ENCODE data around the gene AMPD2. TPM values are rescaled to one million over a fixed set of nuclear protein-coding genes. Genes with fewer than 3 reads are reported as not detected.
A peak's percentile ranks its signal among the peaks of the same experiment; 100 is the strongest.

The AMPD2 gene
- total RNA-seq, 2 donors from 2014 or later, result 55.7 to 69.3 TPM

GRCh38 chr1:109626682-109627408 lies 7.2 kb downstream of the AMPD2 start:
- Mint-ChIP-seq H3K4me3 (no peak overlapping the region), H3K27me3 (ENCODE audit: insufficient read depth) (no peaks in the 10 kb centered on the region), H3K9me3 (no peaks in the 10 kb centered on the region), H3K4me1 (no peaks in the 10 kb centered on the region), H3K27ac (no peak overlapping the region), H3K36me3 (ENCODE audit: low read depth) (peaks cover 33% of the 10 kb centered on the region)
- Histone ChIP-seq H3K4me3 (ENCODE audit: low read length) (no peak overlapping the region), H3K4me1 (ENCODE audit: control insufficient read depth, insufficient read depth, low read length) (peaks cover 1% of the 10 kb centered on the region), H3K27me3 (ENCODE audit: control insufficient read depth, insufficient read depth, low read length, poor library complexity, severe bottlenecking) (no peaks in the 10 kb centered on the region), H3K9me3 (ENCODE audit: control insufficient read depth, low read length) (no peaks in the 10 kb centered on the region), H3K9ac (ENCODE audit: extremely low read depth, low read length, poor library complexity, severe bottlenecking) (no peak overlapping the region), H3K36me3 (ENCODE audit: control insufficient read depth, insufficient read depth, low read length) (peaks cover 25% of the 10 kb centered on the region), H3K27ac (ENCODE audit: low read depth, low read length) (no peak overlapping the region)
- 94 to 98% methylated on average over 16 to 21 of the region's 21 CpGs for WGBS, 2 experiments (ENCODE audit: insufficient coverage in 1 of 2, insufficient read length in 1 of 2)
- TF ChIP-seq CTCF (conservative IDR thresholded peaks at IDR 0.05), result no peak
- peak; percentile 37 for DNase-seq

GRCh38 chr1:109627692-109628399 lies 8.2 kb downstream of the AMPD2 start:
- no peaks in the 10 kb centered on the region for H3K9me3 ChIP-seq (ENCODE audit: control insufficient read depth, low read length)
- Mint-ChIP-seq H3K27ac (peak overlapping the region; percentile 66), H3K4me1 (no peaks in the 10 kb centered on the region), H3K4me3 (no peak overlapping the region), H3K9me3 (no peaks in the 10 kb centered on the region), H3K36me3 (ENCODE audit: low read depth) (peaks cover 35% of the 10 kb centered on the region), H3K27me3 (ENCODE audit: insufficient read depth) (no peaks in the 10 kb centered on the region)
- H3K36me3 ChIP-seq (ENCODE audit: control insufficient read depth, insufficient read depth, low read length), result peaks cover 25% of the 10 kb centered on the region
- no peak overlapping the region for H3K27ac ChIP-seq (ENCODE audit: low read depth, low read length)
- no peaks in the 10 kb centered on the region for H3K4me1 ChIP-seq (ENCODE audit: control insufficient read depth, insufficient read depth, low read length)
- TF ChIP-seq CTCF (conservative IDR thresholded peaks at IDR 0.05), result no peak
- WGBS, 2 experiments (ENCODE audit: insufficient coverage in 1 of 2, insufficient read length in 1 of 2), result 93 to 96% methylated on average over 23 of the region's 23 CpGs
- H3K27me3 ChIP-seq (ENCODE audit: control insufficient read depth, insufficient read depth, low read length, poor library complexity, severe bottlenecking), result no peaks in the 10 kb centered on the region
- no peak overlapping the region for H3K9ac ChIP-seq (ENCODE audit: extremely low read depth, low read length, poor library complexity, severe bottlenecking)
- H3K4me3 ChIP-seq (ENCODE audit: low read length), result no peak overlapping the region
- peak; percentile 33 for DNase-seq

GRCh38 chr1:109628540-109629321 lies 9.1 kb downstream of the AMPD2 start:
- peak; percentile 39 for DNase-seq
- Histone ChIP-seq H3K4me1 (ENCODE audit: control insufficient read depth, insufficient read depth, low read length) (no peaks in the 10 kb centered on the region), H3K27ac (ENCODE audit: low read depth, low read length) (no peak overlapping the region), H3K27me3 (ENCODE audit: control insufficient read depth, insufficient read depth, low read length, poor library complexity, severe bottlenecking) (no peaks in the 10 kb centered on the region), H3K36me3 (ENCODE audit: control insufficient read depth, insufficient read depth, low read length) (peaks cover 25% of the 10 kb centered on the region), H3K9me3 (ENCODE audit: control insufficient read depth, low read length) (no peaks in the 10 kb centered on the region), H3K9ac (ENCODE audit: extremely low read depth, low read length, poor library complexity, severe bottlenecking) (no peak overlapping the region), H3K4me3 (ENCODE audit: low read length) (no peak overlapping the region)
- Mint-ChIP-seq H3K9me3 (no peaks in the 10 kb centered on the region), H3K27me3 (ENCODE audit: insufficient read depth) (no peaks in the 10 kb centered on the region), H3K36me3 (ENCODE audit: low read depth) (peaks cover 35% of the 10 kb centered on the region), H3K27ac (no peak overlapping the region), H3K4me1 (no peaks in the 10 kb centered on the region), H3K4me3 (no peak overlapping the region)
- TF ChIP-seq CTCF (conservative IDR thresholded peaks at IDR 0.05), result no peak
- 93 to 98% methylated on average over 11 to 23 of the region's 23 CpGs for WGBS, 2 experiments (ENCODE audit: insufficient coverage in 1 of 2, insufficient read length in 1 of 2)
